Common myeloid progenitor, CD34-positive (primary cell): ENCODE measurements around the gene SLC29A4.
"Not testable (repeated sequence)": the region's sequence is repeated elsewhere in the genome, so short reads cannot be mapped to it uniquely, and the experiment has no call there.

ENCODE experiments used
- CTCF ChIA-PET: fragments of 350-600 bp; sonication (Branson Sonifier 250); formaldehyde crosslinking; loops from one replicate; lab custom pipeline; 2021; ENCODE audit warnings: antibody characterized with exemption; lab: Charles Lee
- POLR2A ChIA-PET: fragments of 350-600 bp; sonication (Branson Sonifier 250); formaldehyde crosslinking; loops from one replicate; lab custom pipeline; 2021; ENCODE audit warnings: antibody characterized with exemption; lab: Charles Lee
- DNase-seq, 3 donors: peaks; one replicate each; pipeline versions ENCODE4 v3.0.0 to v3.0.0-alpha.2; 2013
- H3K27ac ChIP-seq, 2 experiments: 1 replicate in 1 of 2; 2 replicates in 1 of 2; pipeline ENCODE4 v1.7.0; 2013; ENCODE audit warnings: inconsistent platforms in 2 of 2, low read length in 2 of 2, mild to moderate bottlenecking in 2 of 2, low read depth in 1 of 2, moderate library complexity in 1 of 2; ENCODE audit not compliant: severe bottlenecking in 2 of 2, insufficient read depth in 1 of 2, poor library complexity in 1 of 2
- H3K27me3 ChIP-seq, 5 experiments: replicated peaks in 2 of 5; 1 replicate in 3 of 5; 2 replicates in 2 of 5; pipeline versions ENCODE4 v1.6.1 to v1.7.0; 2013; ENCODE audit warnings: low read length in 4 of 5, mild to moderate bottlenecking in 2 of 5, moderate library complexity in 2 of 5, inconsistent platforms in 1 of 5; ENCODE audit not compliant: insufficient read depth in 5 of 5, control insufficient read depth in 4 of 5
- H3K36me3 ChIP-seq, 4 experiments: 1 replicate in 2 of 4; 2 replicates in 2 of 4; pipeline versions ENCODE4 v1.6.1 to v1.7.0; 2013; ENCODE audit warnings: low read length in 3 of 4, control low read depth in 1 of 4, mild to moderate bottlenecking in 1 of 4; ENCODE audit not compliant: control insufficient read depth in 4 of 4, insufficient read depth in 4 of 4
- H3K4me1 ChIP-seq, 4 experiments: 1 replicate in 3 of 4; 2 replicates in 1 of 4; pipeline versions ENCODE4 v1.6.1 to v1.7.1; 2013; ENCODE audit warnings: low read length in 3 of 4, mild to moderate bottlenecking in 3 of 4, control low read depth in 1 of 4, inconsistent platforms in 1 of 4, moderate library complexity in 1 of 4; ENCODE audit not compliant: control insufficient read depth in 4 of 4, insufficient read depth in 4 of 4; ENCODE audit errors: control extremely low read depth in 1 of 4
- H3K4me3 ChIP-seq, 7 experiments: 1 replicate in 4 of 7; 2 replicates in 3 of 7; pipeline versions ENCODE4 v1.5.1 to v1.7.0; 2013; ENCODE audit warnings: mild to moderate bottlenecking in 7 of 7, low read length in 6 of 7, moderate library complexity in 6 of 7, inconsistent platforms in 2 of 7, low read depth in 2 of 7, control low read depth in 1 of 7; ENCODE audit not compliant: insufficient read depth in 4 of 7, control insufficient read depth in 1 of 7; ENCODE audit errors: extremely low read depth in 1 of 7
- H3K9me3 ChIP-seq, 5 experiments: 1 replicate in 4 of 5; 2 replicates in 1 of 5; pipeline versions ENCODE4 v1.6.1 to v1.7.1; 2013; ENCODE audit warnings: low read length in 4 of 5, mild to moderate bottlenecking in 2 of 5, inconsistent platforms in 1 of 5, low read depth in 1 of 5, moderate library complexity in 1 of 5; ENCODE audit not compliant: control insufficient read depth in 4 of 5, insufficient read depth in 2 of 5; ENCODE audit errors: control extremely low read depth in 1 of 5
- WGBS: methylation state at CpG from one replicate; pipeline ENCODE4 v1.1.5; 2013; ENCODE audit not compliant: insufficient coverage; 5-methylcytosine and 5-hydroxymethylcytosine counted together

Gene SLC29A4

GRCh38 chr7:5248201-5248885 is 34.4 kb upstream of the SLC29A4 start:
- Histone ChIP-seq H3K9me3 (peaks cover 0 to 2% (median 0%) of the 10 kb centered on the region in 5 experiments), H3K27ac (no peak overlapping the region), H3K27me3 (no peaks in the 10 kb centered on the region), H3K36me3 (no peaks in the 10 kb centered on the region), H3K4me1 (no peaks in the 10 kb centered on the region), H3K4me3 (no peak overlapping the region)
- POLR2A ChIA-PET, result no interaction called here
- CTCF ChIA-PET, result interaction anchor here (0.7 kb wide), 1 partner anchor 389 kb away, joined by 3 read pairs; no protein-coding TSS in a partner anchor
- DNase-seq, result no peak
- WGBS, result 91% methylated on average over 25 of the region's 31 CpGs

DNA sequence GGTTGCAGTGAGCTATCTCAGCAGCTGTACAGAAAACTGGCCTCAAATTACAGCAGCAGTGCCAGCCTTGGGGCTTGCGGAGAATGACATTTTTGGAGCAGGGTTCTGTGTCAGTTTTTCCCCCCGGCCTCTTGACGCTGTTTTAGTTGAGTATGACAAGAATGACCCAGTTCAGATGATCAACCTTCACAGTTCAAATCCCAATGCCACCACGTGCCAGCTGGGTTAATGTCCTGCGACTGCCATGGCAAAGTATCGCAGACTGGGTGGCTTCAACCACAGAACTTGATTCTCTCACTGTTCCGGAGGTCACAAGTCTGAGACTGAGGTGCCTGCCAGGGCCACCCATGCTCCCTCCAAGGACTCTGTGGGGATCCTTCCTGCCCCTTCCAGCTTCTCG is 32.0 kb upstream of the SLC29A4 start:
- 98% methylated on average over 8 of the region's 8 CpGs for WGBS
- H3K36me3 ChIP-seq, POLR2A ChIA-PET, H3K4me3 ChIP-seq, H3K27ac ChIP-seq, H3K9me3 ChIP-seq, DNase-seq, H3K4me1 ChIP-seq, H3K27me3 ChIP-seq, CTCF ChIA-PET: not testable (repeated sequence)

DNA sequence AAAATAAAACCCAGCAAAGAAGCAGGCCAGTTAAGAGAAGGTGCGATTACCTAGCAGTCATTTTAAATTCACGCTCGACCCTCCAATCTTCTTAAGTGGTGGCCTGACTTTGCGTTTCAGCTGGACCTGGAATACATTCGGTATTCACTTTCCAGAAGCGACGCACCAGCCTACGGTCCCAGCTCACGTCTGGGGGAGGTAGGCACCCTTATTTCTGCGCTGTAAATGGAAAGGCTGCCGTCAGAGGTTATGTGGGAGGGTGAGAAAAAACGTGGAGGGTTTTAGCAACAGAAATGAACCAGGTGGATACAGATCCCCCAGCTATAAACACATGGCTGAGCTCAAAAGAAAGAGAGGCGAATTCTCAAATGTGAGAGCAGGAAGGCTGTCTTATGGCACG is 29.2 kb upstream of the SLC29A4 start:
- H3K27me3 ChIP-seq, H3K36me3 ChIP-seq, H3K27ac ChIP-seq, DNase-seq, H3K4me1 ChIP-seq, POLR2A ChIA-PET, H3K4me3 ChIP-seq, H3K9me3 ChIP-seq: not testable (repeated sequence)
- CTCF ChIA-PET, result interaction anchor here (3.7 kb wide), 1 partner anchor 13 kb away, joined by 12 read pairs; no protein-coding TSS in a partner anchor
- WGBS, result 80% methylated on average over 10 of the region's 14 CpGs

GRCh38 chr7:5254371-5254770 is 28.4 kb upstream of the SLC29A4 start:
- DNase-seq, POLR2A ChIA-PET, H3K27ac ChIP-seq, H3K36me3 ChIP-seq, H3K9me3 ChIP-seq, H3K27me3 ChIP-seq, H3K4me3 ChIP-seq, H3K4me1 ChIP-seq: not testable (repeated sequence)
- CTCF ChIA-PET, result interaction anchor here (0.7 to 3.7 kb wide), 2 partner anchors 13 to 55 kb away, joined by 3 to 12 read pairs; no protein-coding TSS in a partner anchor
- 96% methylated on average over 4 of the region's 9 CpGs for WGBS

- Histone ChIP-seq H3K4me1 (no peaks in the 10 kb centered on the region), H3K27ac (no peak overlapping the region), H3K9me3 (no peaks in the 10 kb centered on the region), H3K36me3 (no peaks in the 10 kb centered on the region), H3K27me3 (peaks cover 0 to 2% (median 0%) of the 10 kb centered on the region in 5 experiments), H3K4me3 (no peak overlapping the region)
- ChIA-PET CTCF (no interaction called here), POLR2A (no interaction called here)
- DNase-seq, result no peak
- 97% methylated on average over 3 of the region's 3 CpGs for WGBS
Measured at GRCh38 chr7:5255832-5256231, 26.9 kb upstream of the SLC29A4 start.

- POLR2A ChIA-PET, result not testable (repeated sequence)
Measured at GRCh38 chr7:5260530-5261068, 22.1 kb upstream of the SLC29A4 start.

GRCh38 chr7:5263066-5263465 is 19.7 kb upstream of the SLC29A4 start:
- DNase-seq, H3K9me3 ChIP-seq, H3K4me3 ChIP-seq, H3K4me1 ChIP-seq, H3K36me3 ChIP-seq, H3K27me3 ChIP-seq, POLR2A ChIA-PET, H3K27ac ChIP-seq, CTCF ChIA-PET: not testable (repeated sequence)
- 93% methylated on average over 6 of the region's 10 CpGs for WGBS

More at GRCh38 chr7:5260530-5261068, 22.1 kb upstream of the SLC29A4 start:
- CTCF ChIA-PET, result interaction anchor here (1.3 kb wide), 1 partner anchor 20 kb away, joined by 4 read pairs; no protein-coding TSS in a partner anchor
- DNase-seq, H3K27me3 ChIP-seq, H3K36me3 ChIP-seq, H3K4me3 ChIP-seq, H3K9me3 ChIP-seq, H3K27ac ChIP-seq, H3K4me1 ChIP-seq: not testable (repeated sequence)
- 96% methylated on average over 12 of the region's 15 CpGs for whole genome bisulfite sequencing
